ENCODE measurements around the gene CHD1. TPM values are rescaled to one million over a fixed set of nuclear protein-coding genes. Genes with fewer than 3 reads are reported as not detected.
A peak's percentile ranks its signal among the peaks of the same experiment; 100 is the strongest.
"Not testable (repeated sequence)": the region's sequence is repeated elsewhere in the genome, so short reads cannot be mapped to it uniquely, and the experiment has no call there.

The CHD1 gene
- 21.7 TPM for total RNA-seq

GRCh38 chr5:98928873-98929709, at the start of gene CHD1:
Gene CHD1 (minus strand): TSS chr5:98929007. CDS start chr5:98926386, 2,621 bp downstream.
- ATAC-seq: peak; percentile 95

GRCh38 chr5:98978528-98978927, 49.7 kb upstream of the CHD1 start:
- no peak for ATAC-seq

- peak; percentile 87 for ATAC-seq
Observed at GRCh38 chr5:98977723-98978122, 48.9 kb upstream of the CHD1 start.

- ATAC-seq: peak; percentile 30
Observed at GRCh38 chr5:98975682-98976407, 47.0 kb upstream of the CHD1 start.

- peak; percentile 92 for ATAC-seq
Observed at GRCh38 chr5:98975223-98975622, 46.4 kb upstream of the CHD1 start.

- no peak for ATAC-seq
Observed at GRCh38 chr5:98969400-98969799, 40.6 kb upstream of the CHD1 start.

- no peak for ATAC-seq
Observed at GRCh38 chr5:98968056-98968564, 39.3 kb upstream of the CHD1 start.

- no peak for ATAC-seq
Observed at GRCh38 chr5:98965226-98965625, 36.4 kb upstream of the CHD1 start.

- ATAC-seq: no peak
Observed at GRCh38 chr5:98964621-98965020, 35.8 kb upstream of the CHD1 start.

GRCh38 chr5:98963019-98963418, 34.2 kb upstream of the CHD1 start:
- no peak for ATAC-seq

GRCh38 chr5:98962587-98962986, 33.8 kb upstream of the CHD1 start:
- no peak for ATAC-seq

GRCh38 chr5:98961665-98962344, 33.0 kb upstream of the CHD1 start:
- no peak for ATAC-seq

GRCh38 chr5:98957307-98957706, 28.5 kb upstream of the CHD1 start:
- no peak for ATAC-seq

GRCh38 chr5:98955888-98956287, 27.1 kb upstream of the CHD1 start:
- ATAC-seq: not testable (repeated sequence)

GRCh38 chr5:98955471-98955870, 26.7 kb upstream of the CHD1 start:
- not testable (repeated sequence) for ATAC-seq

GRCh38 chr5:98954392-98955028, 25.7 kb upstream of the CHD1 start:
- ATAC-seq: no peak

GRCh38 chr5:98942847-98943246, 14.0 kb upstream of the CHD1 start:
- ATAC-seq: no peak

- ATAC-seq: no peak
Observed at GRCh38 chr5:98941131-98941883, 12.5 kb upstream of the CHD1 start.

GRCh38 chr5:98940581-98940980, 11.8 kb upstream of the CHD1 start:
- ATAC-seq: no peak

GRCh38 chr5:98938464-98938863, 9.7 kb upstream of the CHD1 start:
- ATAC-seq: no peak

- no peak for ATAC-seq
Observed at GRCh38 chr5:98936948-98937715, 8.3 kb upstream of the CHD1 start.

Measured in esophagus mucosa (tissue), 1 donor.